GM18870 (cell line): ENCODE measurements around the gene MCF2.
A peak's percentile ranks its signal among the peaks of the same experiment; 100 is the strongest.
"Not testable (repeated sequence)": the region's sequence is repeated elsewhere in the genome, so short reads cannot be mapped to it uniquely, and the experiment has no call there.

ENCODE experiments used
- ATAC-seq: cut with Tn5 transposase; IDR thresholded peaks from one replicate; pipeline ENCODE4 v1.9.1; 2021; ENCODE audit warnings: moderate library complexity; ENCODE audit not compliant: unreplicated experiment

MCF2 gene

GRCh38 chrX:139708067-139708466 lies at the start of gene MCF2:
Gene MCF2 (minus strand): TSS chrX:139708167. CDS start chrX:139651744, 56,423 bp downstream.
- ATAC-seq: no peak

GRCh38 chrX:139751053-139751452 lies 43.1 kb upstream of the MCF2 start:
- ATAC-seq: no peak

GRCh38 chrX:139750390-139750789 lies 42.4 kb upstream of the MCF2 start:
- no peak for ATAC-seq

- peak; percentile 94 for ATAC-seq
Measured at GRCh38 chrX:139739138-139739537, 31.2 kb upstream of the MCF2 start.

- no peak for ATAC-seq
Measured at GRCh38 chrX:139738581-139738980, 30.6 kb upstream of the MCF2 start.

- no peak for ATAC-seq
Measured at GRCh38 chrX:139736151-139736550, 28.2 kb upstream of the MCF2 start.

GRCh38 chrX:139734996-139735395 lies 27.0 kb upstream of the MCF2 start:
- ATAC-seq: no peak

GRCh38 chrX:139725720-139726119 lies 17.8 kb upstream of the MCF2 start:
- peak; percentile 96 for ATAC-seq

GRCh38 chrX:139724626-139725025 lies 16.7 kb upstream of the MCF2 start:
- ATAC-seq: no peak

GRCh38 chrX:139720979-139721378 lies 13.0 kb upstream of the MCF2 start:
- ATAC-seq: no peak

GRCh38 chrX:139720136-139720535 lies 12.2 kb upstream of the MCF2 start:
- ATAC-seq: no peak

GRCh38 chrX:139702658-139703057 lies 5.3 kb downstream of the MCF2 start:
- no peak for ATAC-seq

- ATAC-seq: no peak
Measured at GRCh38 chrX:139692908-139693307, 15.1 kb downstream of the MCF2 start.

GRCh38 chrX:139692506-139692849 lies 15.5 kb downstream of the MCF2 start:
- no peak for ATAC-seq

- ATAC-seq: no peak
Measured at GRCh38 chrX:139691843-139692505, 16.0 kb downstream of the MCF2 start.

GRCh38 chrX:139691493-139691842 lies 16.5 kb downstream of the MCF2 start:
- ATAC-seq: no peak

GRCh38 chrX:139685175-139685574 lies 22.8 kb downstream of the MCF2 start:
- ATAC-seq: not testable (repeated sequence)

- ATAC-seq: no peak
Measured at GRCh38 chrX:139680356-139680755, 27.6 kb downstream of the MCF2 start.

- ATAC-seq: peak; percentile 91
Measured at GRCh38 chrX:139647597-139647996, 60.4 kb downstream of the MCF2 start.

- ATAC-seq: no peak
Measured at GRCh38 chrX:139642241-139642927, 65.6 kb downstream of the MCF2 start.

GRCh38 chrX:139640259-139640658 lies 67.7 kb downstream of the MCF2 start:
- no peak for ATAC-seq

GRCh38 chrX:139639253-139639652 lies 68.7 kb downstream of the MCF2 start:
- no peak for ATAC-seq

GRCh38 chrX:139600105-139600504 lies 107.9 kb downstream of the MCF2 start:
- no peak for ATAC-seq
